Brain microvascular endothelial cell (primary cell): Measurements from ENCODE around the gene GLO1.

Source experiments
- DNase-seq: peaks from one replicate; pipeline ENCODE4 v3.0.0-alpha.2; 2020
- H3K27ac ChIP-seq: fragments of 250-450 bp; sonication (Bioruptor Pico); 2 replicates; pipeline ENCODE4 v1.5.1; 2020; ENCODE audit warnings: mild to moderate bottlenecking, moderate library complexity
- H3K27me3 ChIP-seq: fragments of 250-450 bp; sonication (Bioruptor Pico); replicated peaks from 2 replicates; pipeline ENCODE4 v1.5.1; 2020; ENCODE audit warnings: mild to moderate bottlenecking
- H3K36me3 ChIP-seq: fragments of 250-450 bp; sonication (Bioruptor Pico); replicated peaks from 2 replicates; pipeline ENCODE4 v1.5.1; 2020; ENCODE audit warnings: mild to moderate bottlenecking
- H3K4me3 ChIP-seq: 2 replicates; pipeline ENCODE4 v1.5.1; 2011; ENCODE audit warnings: low read depth, mild to moderate bottlenecking, control low read depth, low read length, moderate library complexity
- in situ Hi-C: cut with HindIII; loops from 2 replicates; pipeline ENCODE4 v1.10.0; 2017; ENCODE audit warnings: low sequenced_read_pairs, low pct_ligation_motif_present
- TF ChIP-seq, protein P1 (sequence below): IDR thresholded peaks from 2 replicates; pipeline ENCODE4 v1.5.1; 2011; ENCODE audit warnings: low read depth, mild to moderate bottlenecking, moderate library complexity, low read length, control low read depth, inconsistent platforms; ENCODE audit errors: missing control alignments

GLO1 gene

DNA sequence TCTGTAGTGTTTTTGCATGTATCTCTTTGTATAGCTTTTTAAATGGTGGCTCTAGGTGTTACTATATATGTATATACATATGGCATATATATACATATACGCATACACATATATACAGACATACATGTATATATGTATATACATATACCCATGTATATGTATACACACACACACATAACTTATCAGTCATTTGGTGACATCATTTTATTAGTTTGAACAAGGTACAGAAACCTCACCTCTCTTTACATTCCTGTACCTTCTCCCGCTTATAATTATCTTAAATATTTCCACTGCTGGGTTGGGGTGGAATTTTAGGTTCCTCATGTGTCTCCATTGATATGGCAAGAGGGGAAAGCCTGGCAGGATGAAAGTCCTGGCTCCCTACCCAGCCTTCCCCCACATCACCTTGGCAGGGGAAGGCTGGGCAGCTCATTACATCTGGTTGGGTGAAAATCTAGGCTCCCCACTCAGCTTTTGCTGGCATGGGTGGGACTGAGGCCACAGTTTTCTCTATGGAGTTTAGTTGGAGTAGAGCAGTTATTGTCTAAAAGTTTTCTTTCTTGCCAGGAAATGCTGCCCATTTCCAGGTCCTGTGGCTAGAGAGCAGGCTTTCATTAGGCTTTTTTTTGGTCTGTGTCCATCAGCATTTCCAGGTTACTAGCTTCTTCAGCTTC is 7.6 kb downstream of the GLO1 start:
- Histone ChIP-seq H3K27ac (no peak overlapping the region), H3K4me3 (no peak overlapping the region), H3K27me3 (no peaks in the 10 kb centered on the region), H3K36me3 (no peaks in the 10 kb centered on the region)
- no peak for DNase-seq
- TF ChIP-seq, protein P1, sequence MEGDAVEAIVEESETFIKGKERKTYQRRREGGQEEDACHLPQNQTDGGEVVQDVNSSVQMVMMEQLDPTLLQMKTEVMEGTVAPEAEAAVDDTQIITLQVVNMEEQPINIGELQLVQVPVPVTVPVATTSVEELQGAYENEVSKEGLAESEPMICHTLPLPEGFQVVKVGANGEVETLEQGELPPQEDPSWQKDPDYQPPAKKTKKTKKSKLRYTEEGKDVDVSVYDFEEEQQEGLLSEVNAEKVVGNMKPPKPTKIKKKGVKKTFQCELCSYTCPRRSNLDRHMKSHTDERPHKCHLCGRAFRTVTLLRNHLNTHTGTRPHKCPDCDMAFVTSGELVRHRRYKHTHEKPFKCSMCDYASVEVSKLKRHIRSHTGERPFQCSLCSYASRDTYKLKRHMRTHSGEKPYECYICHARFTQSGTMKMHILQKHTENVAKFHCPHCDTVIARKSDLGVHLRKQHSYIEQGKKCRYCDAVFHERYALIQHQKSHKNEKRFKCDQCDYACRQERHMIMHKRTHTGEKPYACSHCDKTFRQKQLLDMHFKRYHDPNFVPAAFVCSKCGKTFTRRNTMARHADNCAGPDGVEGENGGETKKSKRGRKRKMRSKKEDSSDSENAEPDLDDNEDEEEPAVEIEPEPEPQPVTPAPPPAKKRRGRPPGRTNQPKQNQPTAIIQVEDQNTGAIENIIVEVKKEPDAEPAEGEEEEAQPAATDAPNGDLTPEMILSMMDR: no peak
- in situ Hi-C loops: no loop called here

DNA sequence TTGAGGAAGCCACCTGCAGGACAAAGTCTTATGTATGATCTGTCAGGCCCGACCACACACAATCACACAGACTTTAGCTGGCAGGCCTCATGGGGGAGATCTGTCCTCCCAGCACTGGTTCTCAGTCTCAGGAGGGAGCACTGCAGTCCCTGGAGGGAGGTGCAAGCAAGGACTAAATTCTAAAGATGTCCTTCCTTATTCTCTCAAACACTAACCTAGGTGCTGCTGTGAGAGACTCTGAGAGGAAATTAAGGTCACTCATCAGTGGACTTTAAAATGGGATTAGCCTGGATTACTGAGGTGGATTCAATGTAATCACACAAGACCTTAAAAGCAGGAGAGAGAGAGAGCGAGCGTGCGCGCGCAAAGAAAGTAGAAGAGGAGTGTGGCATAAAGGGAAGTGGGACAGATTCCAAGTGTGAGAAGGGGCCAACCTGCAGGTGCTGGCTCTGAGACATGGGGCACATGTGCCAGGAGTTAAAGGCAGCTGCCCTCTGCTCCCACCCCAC is 14.3 kb downstream of the GLO1 start:
- Histone ChIP-seq H3K27me3 (no peaks in the 10 kb centered on the region), H3K36me3 (peaks cover 7% of the 10 kb centered on the region), H3K27ac (no peak overlapping the region), H3K4me3 (no peak overlapping the region)
- in situ Hi-C loops: no loop called here
- DNase-seq: no peak
- TF ChIP-seq, protein P1: no peak

DNA sequence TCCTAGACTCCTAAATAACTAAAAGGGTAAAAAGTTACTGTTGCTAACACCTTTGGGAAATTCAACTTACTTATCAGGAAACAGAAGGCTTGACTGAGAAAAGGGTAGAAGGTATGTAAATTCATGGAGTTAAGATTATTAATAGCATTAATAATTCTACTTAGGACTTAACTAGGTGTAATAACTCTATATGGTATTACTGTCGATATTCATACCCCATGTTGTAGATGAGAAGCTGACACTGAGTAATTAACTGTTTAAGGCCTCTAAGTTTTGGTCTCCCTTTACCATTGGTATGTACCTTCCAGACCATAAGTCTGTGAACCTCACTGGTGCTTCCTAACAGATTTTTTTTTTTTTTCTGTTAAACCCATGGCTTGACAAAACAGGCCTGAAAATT is 15.4 kb downstream of the GLO1 start:
- H3K36me3 ChIP-seq: peaks cover 11% of the 10 kb centered on the region
- DNase-seq: no peak
- TF ChIP-seq, protein P1: no peak
- H3K27ac ChIP-seq: no peak overlapping the region
- H3K27me3 ChIP-seq: no peaks in the 10 kb centered on the region
- H3K4me3 ChIP-seq: no peak overlapping the region
- in situ Hi-C loops: no loop called here

DNA sequence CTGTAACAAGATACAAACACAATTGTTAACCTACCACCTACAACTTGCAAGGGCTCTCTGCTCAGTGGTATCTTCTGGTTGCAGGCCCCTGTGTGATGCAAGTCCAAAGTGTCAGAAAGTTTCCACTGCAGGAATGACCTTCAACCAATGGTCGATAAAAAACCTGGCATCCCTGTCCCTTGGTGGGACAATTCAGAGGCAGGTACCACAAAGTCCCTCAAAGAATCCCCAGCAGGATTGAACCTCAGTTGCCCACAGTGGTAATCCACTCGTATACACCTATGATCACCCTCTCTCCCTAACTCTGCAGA is 15.9 kb downstream of the GLO1 start:
- in situ Hi-C loops: no loop called here
- Histone ChIP-seq H3K27ac (no peak overlapping the region), H3K4me3 (no peak overlapping the region), H3K36me3 (peaks cover 12% of the 10 kb centered on the region), H3K27me3 (no peaks in the 10 kb centered on the region)
- TF ChIP-seq, protein P1: no peak
- no peak for DNase-seq

DNA sequence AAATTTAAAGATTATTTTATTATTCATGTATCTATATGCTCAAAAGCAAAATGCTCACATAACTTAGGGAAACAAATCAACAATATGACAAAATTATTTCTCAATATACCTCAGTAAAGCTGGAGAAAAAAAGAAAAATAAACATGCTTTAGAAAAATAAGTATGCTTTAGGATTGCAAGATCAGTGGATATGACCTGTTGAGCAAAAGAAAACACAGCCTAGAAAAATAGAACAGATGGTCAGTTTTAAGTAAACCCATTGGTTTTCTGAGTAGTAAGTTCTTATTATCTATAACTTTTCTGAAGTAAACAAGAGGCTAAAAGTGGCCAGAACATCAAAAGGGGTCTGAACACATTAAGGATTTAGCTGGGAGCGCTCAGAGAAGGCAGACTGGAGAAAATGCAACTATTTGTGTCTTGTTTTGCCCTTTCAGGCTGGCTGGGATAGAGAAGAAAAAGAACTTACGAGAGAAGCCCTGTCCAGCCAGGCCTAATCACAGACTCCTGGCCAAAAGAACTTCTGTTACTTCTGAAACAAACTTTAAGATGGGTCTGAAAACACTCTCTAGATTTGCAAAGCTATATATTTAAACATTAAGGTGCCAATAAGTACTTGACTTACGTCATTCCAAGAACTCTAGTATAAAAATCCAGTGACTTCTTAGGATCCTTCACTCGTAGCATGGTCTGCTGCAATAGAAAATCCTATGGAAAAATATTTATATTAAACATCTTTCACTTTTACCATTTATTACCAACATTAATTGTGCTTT is 16.5 kb downstream of the GLO1 start:
- TF ChIP-seq, protein P1: no peak
- H3K36me3 ChIP-seq: peaks cover 17% of the 10 kb centered on the region
- in situ Hi-C loops: no loop called here
- H3K27ac ChIP-seq: no peak overlapping the region
- H3K27me3 ChIP-seq: no peaks in the 10 kb centered on the region
- DNase-seq: no peak
- no peak overlapping the region for H3K4me3 ChIP-seq
